SHP77 treated with DMSO at 0.1 percent for 48 hours (cell line): ENCODE measurements around the gene BCL3.

ENCODE experiments used
- DNase-seq: peaks from one replicate; lab custom pipeline; 2025; lab: John Stamatoyannopoulos, UW

The BCL3 gene

DNA sequence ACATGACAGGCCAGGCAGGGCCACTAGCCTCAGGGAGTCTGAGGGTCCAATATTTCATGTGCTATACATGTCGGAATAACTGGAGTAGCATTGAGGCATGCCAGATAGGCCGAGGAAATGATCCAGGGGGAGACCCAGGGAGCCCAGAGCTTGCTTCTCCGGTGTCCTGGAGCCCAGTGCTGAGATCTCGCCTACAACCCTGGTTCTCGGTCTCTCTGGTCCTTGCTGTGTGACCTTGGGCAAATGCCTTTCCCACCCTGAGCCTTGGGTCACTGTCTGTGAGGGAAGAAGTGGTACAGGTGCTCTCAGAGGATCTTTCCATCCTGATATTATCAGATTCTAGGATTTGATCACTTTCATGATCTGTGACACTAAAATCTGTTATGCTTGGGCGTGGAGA is 40.5 kb downstream of the BCL3 start:
- no peak for DNase-seq

DNA sequence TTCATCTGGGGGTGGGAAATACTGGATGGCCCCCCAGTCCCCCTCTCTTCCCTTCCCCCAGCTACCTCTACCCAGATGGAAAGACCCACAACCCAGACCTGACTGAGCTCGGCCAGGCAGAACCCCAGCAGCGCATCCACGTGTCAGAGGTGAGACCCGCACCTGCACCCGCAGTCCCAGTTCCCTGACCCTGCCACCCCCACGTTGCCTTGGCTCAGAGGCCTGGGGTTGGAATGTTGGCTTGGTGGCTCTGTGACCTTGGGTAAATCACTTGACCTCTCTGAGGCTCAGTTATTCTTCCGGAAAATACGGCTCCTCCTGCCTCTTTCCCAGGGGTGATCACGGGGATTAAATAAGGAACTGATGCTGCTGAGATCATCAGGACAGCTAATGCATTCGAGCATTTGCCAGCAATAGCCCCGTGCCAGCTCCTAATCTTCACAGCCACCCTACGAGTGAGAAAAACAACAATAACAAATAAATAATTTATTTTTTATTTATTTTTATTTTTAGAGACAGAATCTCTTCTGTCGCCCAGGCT is 41.5 kb downstream of the BCL3 start:
- DNase-seq: no peak

DNA sequence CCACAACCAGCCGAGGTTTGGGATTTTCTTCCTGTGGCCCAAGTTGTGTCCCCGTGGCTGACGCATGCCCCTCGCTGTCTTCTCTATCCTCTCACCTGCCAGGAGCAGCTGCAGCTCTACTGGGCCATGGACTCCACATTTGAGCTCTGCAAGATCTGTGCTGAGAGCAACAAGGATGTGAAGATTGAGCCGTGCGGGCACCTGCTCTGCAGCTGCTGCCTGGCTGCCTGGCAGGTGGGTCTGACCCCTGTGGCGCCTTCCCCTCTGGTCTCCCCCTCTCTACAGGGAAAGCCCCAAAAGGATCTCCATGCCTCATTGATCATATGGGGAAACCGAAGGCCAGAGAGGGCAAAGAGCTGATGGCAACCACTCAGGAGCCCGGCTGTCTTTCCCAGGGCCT is 43.8 kb downstream of the BCL3 start:
- DNase-seq: peak; percentile 82

DNA sequence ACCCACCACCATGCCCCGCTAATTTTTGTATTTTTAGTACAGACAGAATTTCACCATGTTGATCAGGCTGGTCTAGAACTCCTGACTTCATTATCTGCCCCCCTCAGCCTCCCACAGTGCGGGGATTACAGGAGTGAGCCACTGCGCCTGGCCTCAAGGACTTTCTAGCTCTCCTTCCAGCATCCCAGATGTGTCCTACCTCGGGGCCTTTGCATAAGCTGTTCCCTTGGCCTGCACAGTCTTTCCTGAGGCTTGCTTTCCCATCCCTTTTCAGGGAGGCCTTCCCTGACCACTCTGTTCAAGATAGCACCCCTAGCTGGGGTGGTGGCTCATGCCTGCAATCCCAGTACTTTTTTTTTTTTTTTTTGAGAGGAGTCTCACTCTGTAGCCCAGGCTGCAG is 46.1 kb downstream of the BCL3 start:
- DNase-seq: no peak

DNA sequence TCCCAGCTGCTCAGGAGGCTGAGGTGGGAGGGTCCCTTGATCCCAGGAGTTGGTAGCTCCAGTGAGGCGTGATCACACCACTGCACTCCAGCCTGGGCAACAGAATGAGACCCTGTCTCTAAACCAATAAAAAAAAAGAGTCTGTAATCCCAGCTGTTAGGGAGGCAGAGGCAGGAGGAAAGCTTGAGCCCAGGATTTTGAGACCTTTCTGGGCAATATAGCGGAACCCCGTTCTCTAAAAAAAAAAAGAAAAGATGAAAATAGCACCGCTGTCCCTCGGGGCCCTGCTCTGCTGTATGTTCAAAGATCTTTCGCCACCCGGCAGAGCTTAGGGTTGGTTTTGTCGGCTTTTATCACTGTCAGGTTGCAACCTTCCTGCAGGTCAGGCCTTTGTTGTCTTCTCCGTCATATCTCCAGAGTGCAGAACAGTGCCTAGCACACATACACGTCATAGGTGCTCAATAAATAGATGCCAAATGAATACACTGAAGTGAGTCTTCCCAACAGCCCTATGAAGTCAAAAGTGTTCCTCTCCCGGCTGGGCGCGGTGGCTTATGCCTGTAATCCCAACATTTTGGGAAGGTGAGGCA is 47.0 kb downstream of the BCL3 start:
- no peak for DNase-seq

DNA sequence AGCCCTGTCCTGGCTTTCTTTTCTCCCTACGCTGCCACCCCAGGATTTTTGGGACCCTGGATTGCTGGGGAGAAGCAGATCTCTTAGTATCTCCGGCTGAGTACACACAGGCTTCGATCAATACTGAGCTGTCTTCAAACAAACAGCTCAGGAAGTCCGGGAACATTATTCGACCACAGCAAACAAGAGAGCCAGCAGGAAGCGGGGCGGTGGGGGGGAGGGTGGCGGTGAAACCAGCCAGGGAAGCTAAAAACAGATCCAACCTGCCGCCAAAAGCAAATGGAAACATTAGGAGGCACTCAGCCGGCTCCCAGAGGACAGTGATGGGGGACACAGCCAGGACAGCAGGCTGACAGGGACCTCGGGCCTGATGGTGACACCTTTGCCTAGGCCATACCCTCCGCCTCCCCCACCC is 48.2 kb downstream of the BCL3 start:
- DNase-seq: peak; percentile 80

DNA sequence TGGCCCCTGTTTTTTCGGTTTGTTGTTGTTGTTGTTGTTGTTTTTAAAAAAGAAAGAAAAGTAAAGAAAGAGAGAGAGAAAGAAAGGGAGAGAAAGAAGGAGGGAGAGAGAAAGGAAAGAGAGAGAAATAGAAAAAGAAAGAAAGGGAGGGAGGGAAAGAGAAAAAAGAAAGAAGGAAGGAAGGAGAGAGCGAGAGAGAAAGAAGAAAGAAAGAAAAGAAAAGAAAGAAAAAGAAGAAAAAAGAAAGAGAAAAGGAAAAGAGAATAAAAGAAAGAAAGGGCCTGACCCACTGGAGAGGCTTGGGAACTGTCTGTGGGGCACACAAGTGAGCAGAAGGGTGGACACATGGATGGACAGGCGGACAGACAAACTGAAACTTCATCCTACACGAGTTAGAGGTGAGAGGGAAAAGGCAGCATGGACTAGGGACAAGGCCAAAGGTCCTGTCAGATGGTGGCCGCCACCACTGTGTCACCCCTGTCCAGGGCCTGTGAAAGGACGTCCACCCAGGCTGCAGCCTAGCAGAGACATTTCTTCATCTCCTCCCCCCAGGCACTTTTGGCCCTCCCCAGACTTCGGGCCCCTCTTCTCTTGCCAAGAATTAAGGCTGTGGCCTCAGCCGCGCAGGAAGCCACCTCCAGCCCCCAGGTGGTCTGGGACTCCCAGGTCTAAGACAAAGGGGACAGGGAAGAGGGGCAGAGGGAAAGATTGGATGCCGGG is 51.3 kb downstream of the BCL3 start:
- DNase-seq: no peak

DNA sequence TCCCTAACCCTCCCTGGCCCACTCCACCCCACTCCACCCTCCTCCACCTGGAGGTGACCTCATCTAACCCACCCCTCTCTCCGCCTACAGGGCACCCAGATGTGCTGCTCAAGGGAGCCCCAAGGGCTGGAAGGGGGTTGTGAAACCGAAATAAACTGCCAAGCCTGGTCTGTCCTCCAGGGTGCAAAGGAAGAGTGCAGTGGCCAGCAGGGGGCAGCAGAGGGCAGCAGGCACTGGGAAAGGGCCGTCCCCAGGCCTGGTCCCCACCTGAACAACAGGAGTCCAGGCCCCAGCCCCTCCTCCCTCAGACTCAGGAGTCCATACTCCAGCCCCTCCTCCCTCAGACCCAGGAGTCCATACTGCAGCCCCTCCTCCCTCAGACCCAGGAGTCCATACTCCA is 52.0 kb downstream of the BCL3 start:
- DNase-seq: peak; percentile 38

DNA sequence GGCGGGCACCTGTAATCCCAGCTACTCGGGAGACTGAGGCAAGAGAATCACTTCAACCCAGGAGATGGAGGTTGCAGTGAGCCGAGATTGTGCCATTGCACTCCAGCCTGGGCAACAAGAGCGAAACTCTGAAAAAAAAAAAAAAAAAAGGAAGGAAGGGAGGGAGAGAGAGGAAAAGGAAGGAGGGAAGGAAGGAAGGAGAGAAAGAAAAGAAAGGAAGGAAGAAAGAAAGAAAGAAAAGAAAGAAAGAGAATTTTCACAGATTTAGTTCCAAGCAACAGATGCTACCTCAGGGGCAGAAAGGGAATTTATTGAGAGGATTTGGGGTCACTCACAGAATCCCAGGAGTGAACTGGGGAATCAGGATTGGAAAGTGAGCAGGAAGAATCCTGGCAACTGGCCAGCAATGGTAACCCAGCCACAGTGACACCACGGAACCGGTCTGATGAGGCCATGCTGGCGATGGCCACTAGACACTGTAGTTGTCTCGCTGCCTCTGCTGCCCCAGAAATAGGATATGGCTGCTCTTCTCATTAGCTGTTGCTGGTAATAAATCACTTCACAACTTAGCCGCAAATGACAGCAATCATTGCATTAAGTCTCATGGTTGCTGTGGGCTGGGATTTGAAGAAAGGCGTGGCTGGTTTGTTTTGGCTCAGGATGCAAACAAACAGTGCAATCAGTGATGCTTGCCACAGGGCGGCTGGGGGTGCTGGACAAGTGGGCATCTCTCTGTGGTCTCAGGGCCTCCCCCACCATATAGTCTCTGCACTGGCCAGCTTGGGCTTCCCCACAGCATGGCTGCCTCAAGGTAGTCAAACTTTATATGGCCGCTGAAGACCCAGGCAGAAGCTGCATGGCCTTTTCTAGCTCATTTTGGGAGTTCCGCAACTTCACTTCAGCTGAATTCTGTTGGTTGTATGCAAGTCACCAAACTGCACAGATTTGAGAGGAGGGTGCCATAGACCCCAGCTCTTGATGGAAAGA is 55.2 kb downstream of the BCL3 start:
- DNase-seq: no peak

DNA sequence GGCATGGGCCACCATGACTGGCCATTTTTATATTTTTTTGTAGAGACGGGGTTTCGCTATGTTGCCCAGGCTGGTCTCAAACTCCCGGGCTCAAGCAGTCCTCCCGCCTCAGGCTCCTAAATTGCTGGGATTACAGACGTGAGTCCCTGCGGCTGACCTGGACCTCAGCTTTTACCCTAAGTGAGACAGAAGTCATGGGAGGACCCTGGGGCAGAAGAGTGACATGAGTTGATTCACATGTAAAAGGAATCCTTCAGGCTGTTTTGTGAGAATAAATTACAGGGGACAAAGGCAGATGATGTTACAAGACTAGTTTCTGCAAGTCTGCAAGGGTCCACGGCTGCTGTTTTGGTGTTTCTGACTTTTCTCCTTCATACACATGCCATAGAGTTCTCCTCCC is 57.8 kb downstream of the BCL3 start:
- DNase-seq: no peak

DNA sequence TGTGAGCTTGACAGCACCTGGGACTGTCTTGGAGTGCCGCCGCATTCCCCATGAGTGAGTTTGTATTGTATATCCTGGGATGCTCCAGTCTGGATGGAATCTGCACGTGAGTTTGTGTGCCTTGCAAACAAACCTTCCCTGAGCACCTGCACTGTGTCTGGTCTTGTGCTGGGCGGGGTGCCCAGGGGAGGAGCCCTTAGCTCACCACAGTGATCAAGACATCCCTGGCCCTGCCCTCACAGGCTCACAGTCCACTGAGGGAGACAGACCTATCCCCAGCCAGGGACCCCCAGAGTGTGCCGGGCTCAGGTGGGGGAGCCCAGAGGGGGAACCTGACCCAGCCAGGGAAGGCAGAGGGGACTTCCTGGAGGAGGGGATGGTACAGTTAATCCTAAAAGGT is 58.7 kb downstream of the BCL3 start:
- DNase-seq: peak; percentile 93

DNA sequence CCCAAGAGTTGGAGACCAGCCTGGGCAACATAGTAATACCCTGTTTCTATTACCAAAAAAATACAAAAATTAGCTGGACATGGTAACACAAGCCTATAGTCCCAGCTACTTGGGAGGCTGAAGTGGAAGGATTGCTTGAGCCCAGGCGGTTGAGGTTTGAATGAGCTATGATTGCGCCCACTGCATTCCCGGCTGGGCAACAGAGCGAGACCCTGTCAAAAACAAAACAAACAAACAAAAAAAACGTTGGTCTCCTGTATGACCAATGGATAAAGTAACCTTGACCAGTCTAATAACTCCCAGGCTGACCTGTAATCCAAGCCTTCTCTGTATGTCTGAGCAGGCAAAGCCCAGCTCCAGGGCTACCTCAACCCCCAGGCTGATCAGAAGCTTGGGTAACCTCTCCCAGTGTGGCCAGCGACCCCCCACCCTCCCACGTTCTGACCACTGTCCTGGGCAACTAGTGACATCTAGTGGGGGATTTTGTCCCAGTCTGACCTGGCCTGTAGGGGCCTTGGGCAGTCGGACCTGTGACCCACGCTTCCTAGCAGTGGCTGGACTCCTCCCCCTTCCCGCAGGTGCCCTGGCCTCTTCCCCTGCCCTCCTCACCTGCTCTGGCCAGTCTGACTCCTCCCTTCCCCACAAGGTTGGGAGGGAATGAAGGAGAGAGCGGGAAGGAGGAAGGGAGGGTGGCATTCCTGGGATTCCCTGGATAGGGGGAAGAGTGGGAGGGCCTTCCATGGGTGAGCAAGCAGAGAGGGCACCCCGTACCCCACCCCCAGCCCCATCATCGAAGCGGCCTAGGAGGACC is 59.3 kb downstream of the BCL3 start:
- DNase-seq: peak; percentile 31

DNA sequence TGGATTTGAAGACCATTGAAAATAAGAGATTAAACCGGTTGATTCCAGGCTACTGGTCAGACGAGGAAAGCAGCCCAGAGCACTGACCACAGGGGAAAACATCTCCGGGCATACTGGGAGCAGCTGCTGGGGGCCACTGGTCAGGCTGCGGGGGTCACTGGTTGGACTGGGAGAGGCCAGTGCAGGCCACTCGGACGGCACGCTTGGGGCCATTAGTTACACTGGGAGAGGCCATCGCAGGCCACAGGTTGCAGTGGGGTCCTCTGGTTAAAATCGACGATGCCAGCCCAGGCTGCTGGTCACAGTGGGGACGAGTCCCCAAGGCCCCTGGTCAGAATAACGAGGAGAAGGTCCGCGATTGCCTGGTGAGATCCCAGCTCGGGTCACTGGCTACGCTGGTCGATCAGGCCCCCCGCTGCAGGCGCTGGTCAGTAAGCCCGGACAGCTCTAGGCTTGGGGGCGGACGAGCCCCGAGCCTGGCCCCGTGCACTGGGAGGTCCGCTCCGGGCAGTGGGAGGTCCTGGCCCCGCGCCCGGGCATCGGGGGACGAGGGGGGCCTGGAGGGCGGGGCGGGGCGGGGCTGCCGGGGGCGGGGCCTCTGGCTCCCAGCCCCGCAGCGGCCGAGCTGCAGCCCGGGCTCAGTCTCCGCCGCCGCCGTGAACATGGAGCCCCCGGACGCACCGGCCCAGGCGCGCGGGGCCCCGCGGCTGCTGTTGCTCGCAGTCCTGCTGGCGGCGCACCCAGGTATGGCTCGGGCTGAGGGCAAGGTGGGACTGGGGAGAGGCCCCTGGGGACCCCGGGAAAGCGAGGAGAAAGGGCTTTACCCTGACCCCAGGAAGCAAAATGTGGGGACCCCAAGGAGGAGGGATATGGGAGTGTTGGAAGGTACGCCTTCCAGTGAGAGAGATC is 60.2 kb downstream of the BCL3 start, which contains the start of gene BCAM:
BCAM (plus strand) TSS at position 641 of the 909 bp plus-strand sequence; CDS start at position 663, 22 bp downstream.
- no peak for DNase-seq
